Endothelial cell of umbilical vein (primary cell): ENCODE results near the gene CKS1B. TPM values are rescaled to one million over a fixed set of nuclear protein-coding genes. Genes with fewer than 3 reads are reported as not detected.
A peak's percentile ranks its signal among the peaks of the same experiment; 100 is the strongest.

ENCODE experiments used
- BruUV-seq: library from RNA; stranded (reverse); fragments of 400-500 nt; replicated peaks from 2 replicates; lab custom pipeline; 2021; lab: Mats Ljungman, UMichigan
- CTCF ChIA-PET: fragments of 300-600, 350-600 bp; sonication (Branson Sonifier 250); formaldehyde crosslinking; loops from one replicate; lab custom pipeline; 2021; ENCODE audit warnings: antibody characterized with exemption, inconsistent platforms; lab: Charles Lee
- POLR2A ChIA-PET: fragments of 300-600, 350-600 bp; sonication (Branson Sonifier 250); formaldehyde crosslinking; loops from one replicate; lab custom pipeline; 2021; ENCODE audit warnings: antibody characterized with exemption, inconsistent platforms; lab: Charles Lee
- DNase-seq: peaks from one replicate; pipeline ENCODE4 v3.0.0-alpha.2; 2011; ENCODE audit warnings: low read depth, low spot score
- FAIRE-seq: peaks from 2 replicates; lab custom pipeline; 2011; peaks lifted over from hg19 to GRCh38; lab: Jason Lieb, UNC
- H2AFZ ChIP-seq: 2 replicates; pipeline ENCODE4 v1.6.0; 2012; ENCODE audit warnings: low read depth, low read length, control low read depth, inconsistent platforms
- H3K27ac ChIP-seq: 2 replicates; pipeline ENCODE4 v1.5.1; 2011; ENCODE audit warnings: low read depth, mild to moderate bottlenecking, control low read depth, low read length, moderate library complexity; ENCODE audit not compliant: insufficient read depth
- H3K27me3 ChIP-seq, 2 experiments: 2 replicates each; pipeline versions ENCODE4 v1.6.0 to v1.6.1; 2011; ENCODE audit warnings: low read length in 2 of 2, mixed read lengths in 1 of 2; ENCODE audit not compliant: control insufficient read depth in 2 of 2, insufficient read depth in 2 of 2
- H3K36me3 ChIP-seq, 2 experiments: 2 replicates in 1 of 2; 3 replicates in 1 of 2; pipeline ENCODE4 v1.5.1; 2011; ENCODE audit warnings: low read length in 2 of 2, mild to moderate bottlenecking in 1 of 2, moderate library complexity in 1 of 2; ENCODE audit not compliant: control insufficient read depth in 2 of 2, insufficient read depth in 2 of 2; ENCODE audit errors: extremely low read depth in 1 of 2
- H3K4me1 ChIP-seq: 3 replicates; pipeline ENCODE4 v1.5.1; 2011; ENCODE audit warnings: mild to moderate bottlenecking, low read length; ENCODE audit not compliant: control insufficient read depth, insufficient read depth; ENCODE audit errors: extremely low read depth
- H3K4me2 ChIP-seq: 2 replicates; pipeline ENCODE4 v1.6.1; 2011; ENCODE audit warnings: low read length, control low read depth, mixed read lengths; ENCODE audit not compliant: insufficient read depth
- H3K4me3 ChIP-seq, 3 experiments: fragments of 200-600 bp in 1 of 3; sonication (generic), shearing (Covaris generic) in 1 of 3; replicated peaks in 1 of 3; 2 replicates each; pipeline ENCODE4 v1.5.1; 2011 to 2016; ENCODE audit warnings: control low read depth in 3 of 3, low read length in 3 of 3, mild to moderate bottlenecking in 2 of 3, inconsistent platforms in 1 of 3, low read depth in 1 of 3, moderate library complexity in 1 of 3; ENCODE audit not compliant: insufficient read depth in 1 of 3
- H3K79me2 ChIP-seq: 2 replicates; pipeline ENCODE4 v1.6.0; 2012; ENCODE audit warnings: low read length, inconsistent platforms; ENCODE audit not compliant: control insufficient read depth, insufficient read depth
- H3K9ac ChIP-seq: replicated peaks from 2 replicates; pipeline ENCODE3; 2011; ENCODE audit warnings: low read length, control low read depth; ENCODE audit not compliant: insufficient read depth; ENCODE audit errors: extremely low read depth
- H3K9me1 ChIP-seq: replicated peaks from 3 replicates; pipeline ENCODE4 v1.6.0; 2011; ENCODE audit warnings: mild to moderate bottlenecking, low read length; ENCODE audit not compliant: control insufficient read depth, insufficient read depth; ENCODE audit errors: extremely low read depth
- H3K9me3 ChIP-seq: replicated peaks from 2 replicates; pipeline ENCODE4 v1.5.1; 2012; ENCODE audit warnings: low read length, inconsistent platforms; ENCODE audit not compliant: control insufficient read depth, insufficient read depth
- H4K20me1 ChIP-seq: replicated peaks from 2 replicates; pipeline ENCODE3; 2011; ENCODE audit warnings: mild to moderate bottlenecking, low read length; ENCODE audit not compliant: control insufficient read depth, insufficient read depth; ENCODE audit errors: extremely low read depth
- EZH2 ChIP-seq: IDR thresholded peaks from 2 replicates; pipeline ENCODE4 v1.6.1; 2012; ENCODE audit warnings: borderline replicate concordance, low read depth, mild to moderate bottlenecking, moderate library complexity, low read length, inconsistent platforms; ENCODE audit not compliant: severe bottlenecking
- FOS ChIP-seq: IDR thresholded peaks from 2 replicates; pipeline ENCODE4 v1.6.1; 2011; ENCODE audit warnings: mild to moderate bottlenecking, low read length, moderate library complexity, borderline replicate concordance; ENCODE audit not compliant: insufficient read depth
- GATA2 ChIP-seq: IDR thresholded peaks from 2 replicates; pipeline ENCODE4 v1.7.0; 2011; ENCODE audit warnings: low read depth, mild to moderate bottlenecking, moderate library complexity, mixed read lengths, low read length; ENCODE audit not compliant: insufficient read length, insufficient read depth
- JUN ChIP-seq: IDR thresholded peaks from 2 replicates; pipeline ENCODE4 v1.6.1; 2011; ENCODE audit warnings: borderline replicate concordance, low read depth; ENCODE audit not compliant: insufficient read length, insufficient read depth
- MYC ChIP-seq: IDR thresholded peaks from one replicate; pipeline ENCODE4 v1.6.1; 2011; ENCODE audit warnings: mild to moderate bottlenecking, low read depth, low read length
- POLR2A ChIP-seq: IDR thresholded peaks from 2 replicates; pipeline ENCODE4 v1.6.1; 2012; ENCODE audit warnings: low read depth, mild to moderate bottlenecking, control low read depth, low read length
- POLR2AphosphoS5 ChIP-seq: IDR thresholded peaks from 2 replicates; pipeline ENCODE4 v1.6.1; 2012; ENCODE audit warnings: low read depth, mild to moderate bottlenecking, control low read depth, low read length, moderate library complexity; ENCODE audit not compliant: insufficient read depth
- dilution Hi-C: fragments of 300-500 bp; cut with MboI; formaldehyde crosslinking; loops from one replicate; pipeline ENCODE4 v1.15.0; 2019; ENCODE audit warnings: low sequenced_read_pairs; ENCODE audit not compliant: extremely low pct_ligation_motif_present
- intact Hi-C: fragments of 100-400 bp; cut with micrococcal nuclease; formaldehyde crosslinking; loops from one replicate; pipeline ENCODE4 v1.10.0; 2022
- polyA plus RNA-seq, 4 experiments: library from polyadenylated mRNA; depleted of rRNA in 3 of 4; stranded (reverse) in 3 of 4; unstranded in 1 of 4; fragments of >200 nt; gene quantifications; 2 replicates each; pipeline versions ENCODE4 v1.2.1 to v1.2.3, GENCODE V29; 2011 to 2012; ENCODE audit warnings: missing spikeins in 1 of 4
- total RNA-seq: library from RNA; stranded (reverse); gene quantifications from 2 replicates; pipeline ENCODE4 v1.2.3, GENCODE V29; 2021
- TF ChIP-seq, protein P1 (sequence below): IDR thresholded peaks from 2 replicates; pipeline ENCODE4 v1.6.1; 2011; ENCODE audit not compliant: insufficient read depth, insufficient read length
- TF ChIP-seq, protein P2 (sequence below), 2 donors: IDR thresholded peaks; 1 replicate in 1 of 2; 2 replicates in 1 of 2; pipeline ENCODE4 v1.5.1; 2011; ENCODE audit warnings: low read length in 2 of 2, mild to moderate bottlenecking in 2 of 2, moderate library complexity in 2 of 2, control low read depth in 1 of 2, inconsistent platforms in 1 of 2, low read depth in 1 of 2; ENCODE audit not compliant: insufficient read depth in 1 of 2; ENCODE audit errors: extremely low read depth in 1 of 2

CKS1B gene
- total and polyA plus RNA-seq, 2 donors (not counting 3 experiments of a cell fraction or from before 2014, with no cell fraction given): 126 to 280 TPM

DNA sequence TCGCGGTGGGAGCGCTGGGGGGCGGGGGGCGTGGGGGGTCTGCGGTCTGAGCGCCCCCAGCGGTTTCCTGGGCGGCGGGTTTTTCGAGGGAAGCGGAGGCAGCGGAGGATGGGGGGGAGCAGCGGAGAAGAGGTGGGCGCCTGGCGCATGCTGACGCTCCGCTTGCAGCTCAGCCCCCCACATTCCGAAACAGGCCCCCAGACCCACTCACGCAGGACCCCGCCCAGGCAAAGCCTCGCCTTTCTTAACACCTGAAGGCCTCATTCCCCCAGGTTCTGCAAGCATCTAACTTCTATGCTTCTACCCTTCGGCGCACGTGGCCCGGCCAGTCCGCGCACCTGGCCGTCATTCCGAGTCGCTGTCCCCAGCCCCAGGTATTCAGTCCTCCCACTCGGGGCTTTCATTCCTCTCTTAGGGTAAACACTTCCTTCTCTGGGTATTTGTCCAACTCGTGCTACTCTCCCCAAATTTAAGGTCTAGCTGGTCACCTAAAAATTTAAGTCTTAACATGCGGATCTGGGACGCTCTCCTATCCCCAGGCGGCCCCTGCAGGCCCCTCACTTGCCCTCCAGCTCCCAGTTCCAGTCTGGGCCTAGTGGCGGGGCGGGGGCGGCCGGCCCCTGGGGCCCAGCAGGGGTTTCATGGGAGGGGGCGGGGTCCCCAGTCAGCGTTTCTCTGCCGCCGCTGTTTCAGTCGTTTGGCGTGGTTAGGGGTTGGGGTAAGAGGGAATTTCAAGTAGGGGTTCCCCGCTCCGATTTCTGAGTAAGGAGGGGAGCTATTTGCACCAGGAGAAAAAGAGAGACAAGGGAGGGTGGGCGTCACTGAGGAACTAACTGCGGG lies 25.3 kb downstream of the CKS1B start:
- Histone ChIP-seq H2AFZ (peak overlapping the region; percentile 53), H3K4me1 (peaks cover 20% of the 10 kb centered on the region), H3K9me1 (no peaks in the 10 kb centered on the region), H3K27me3 (no peaks in the 10 kb centered on the region), H3K9ac (no peak overlapping the region), H3K4me2 (peak overlapping the region; percentile 38), H3K9me3 (no peaks in the 10 kb centered on the region), H3K27ac (no peak overlapping the region), H3K79me2 (peaks cover 8% of the 10 kb centered on the region), H4K20me1 (no peaks in the 10 kb centered on the region), H3K36me3 (no peaks in the 10 kb centered on the region), H3K4me3 (peak overlapping the region in 1 of 3 experiments; percentile 94)
- no TSS peak for BruUV-seq
- intact Hi-C loops (loop anchor here (1.0 to 5.0 kb wide), 3 partner anchors 38 to 442 kb away; partner anchors contain the start of genes PYGO2 and UBE2Q1), dilution Hi-C loops (no loop called here)
- FAIRE-seq (no peak), DNase-seq (peak; percentile 31)
- ChIA-PET CTCF (interaction anchor here (0.8 to 6.5 kb wide), 22 partner anchors 10 to 440 kb away, joined by 3 to 87 read pairs (median 5); partner anchors contain the start of genes ADAM15, CKS1B, PBXIP1 and PMVK), POLR2A (interaction anchor here (0.9 to 1.4 kb wide), 3 partner anchors 38 to 62 kb away, joined by 3 read pairs; partner anchors contain the start of genes PBXIP1 and PYGO2)
- TF ChIP-seq, protein P1, sequence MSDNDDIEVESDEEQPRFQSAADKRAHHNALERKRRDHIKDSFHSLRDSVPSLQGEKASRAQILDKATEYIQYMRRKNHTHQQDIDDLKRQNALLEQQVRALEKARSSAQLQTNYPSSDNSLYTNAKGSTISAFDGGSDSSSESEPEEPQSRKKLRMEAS: no peak
- TF ChIP-seq MYC (no peak), FOS (no peak), JUN (no peak), GATA2 (no peak), POLR2A (no peak), POLR2AphosphoS5 (no peak), EZH2 (no peak)
- TF ChIP-seq, protein P2, sequence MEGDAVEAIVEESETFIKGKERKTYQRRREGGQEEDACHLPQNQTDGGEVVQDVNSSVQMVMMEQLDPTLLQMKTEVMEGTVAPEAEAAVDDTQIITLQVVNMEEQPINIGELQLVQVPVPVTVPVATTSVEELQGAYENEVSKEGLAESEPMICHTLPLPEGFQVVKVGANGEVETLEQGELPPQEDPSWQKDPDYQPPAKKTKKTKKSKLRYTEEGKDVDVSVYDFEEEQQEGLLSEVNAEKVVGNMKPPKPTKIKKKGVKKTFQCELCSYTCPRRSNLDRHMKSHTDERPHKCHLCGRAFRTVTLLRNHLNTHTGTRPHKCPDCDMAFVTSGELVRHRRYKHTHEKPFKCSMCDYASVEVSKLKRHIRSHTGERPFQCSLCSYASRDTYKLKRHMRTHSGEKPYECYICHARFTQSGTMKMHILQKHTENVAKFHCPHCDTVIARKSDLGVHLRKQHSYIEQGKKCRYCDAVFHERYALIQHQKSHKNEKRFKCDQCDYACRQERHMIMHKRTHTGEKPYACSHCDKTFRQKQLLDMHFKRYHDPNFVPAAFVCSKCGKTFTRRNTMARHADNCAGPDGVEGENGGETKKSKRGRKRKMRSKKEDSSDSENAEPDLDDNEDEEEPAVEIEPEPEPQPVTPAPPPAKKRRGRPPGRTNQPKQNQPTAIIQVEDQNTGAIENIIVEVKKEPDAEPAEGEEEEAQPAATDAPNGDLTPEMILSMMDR (IDR thresholded peaks at IDR 0.05; ENCODE audit: extremely low read depth in 1 of 2, insufficient read depth in 1 of 2, low read depth in 1 of 2, low read length in 2 of 2): no peak
